RWPE1 (cell line): ENCODE results near the gene PHF20.
"Not testable (repeated sequence)": the region's sequence is repeated elsewhere in the genome, so short reads cannot be mapped to it uniquely, and the experiment has no call there.

Source experiments
- CTCF ChIA-PET: fragments of 350-600 bp; sonication (Branson Sonifier 250); formaldehyde crosslinking; extraction: SDS; loops from one replicate; lab custom pipeline; 2021; lab: Yijun Ruan, JAX
- POLR2A ChIA-PET: fragments of 400-600 bp; formaldehyde crosslinking; extraction: SDS; loops from one replicate; lab custom pipeline; 2020; ENCODE audit warnings: antibody characterized with exemption; ENCODE audit not compliant: low non-redundant PET; lab: Yijun Ruan, JAX
- DNase-seq: peaks from one replicate; pipeline ENCODE4 v3.0.0; 2012; ENCODE audit warnings: low spot score
- H3K27ac ChIP-seq: fragments of 450-650 bp; 2 replicates; pipeline ENCODE4 v1.5.1; 2017
- CTCF ChIP-seq: fragments of 450-650 bp; conservative IDR thresholded peaks from 2 replicates; pipeline ENCODE4 v1.5.1; 2017; ENCODE audit warnings: low read depth, mild to moderate bottlenecking

PHF20 gene

GRCh38 chr20:35854713-35855348, 83.0 kb downstream of the PHF20 start:
- CTCF ChIA-PET, result interaction anchor here (0.6 to 1.0 kb wide), 3 partner anchors 31 to 348 kb away, joined by 3 to 5 read pairs (median 3); partner anchors contain the start of gene SCAND1

GRCh38 chr20:35855641-35856040, 83.8 kb downstream of the PHF20 start:
- DNase-seq, POLR2A ChIA-PET, H3K27ac ChIP-seq: not testable (repeated sequence)
- CTCF ChIA-PET, result interaction anchor here (0.6 to 1.0 kb wide), 3 partner anchors 31 to 373 kb away, joined by 3 to 5 read pairs (median 3); partner anchors contain the start of gene SCAND1

More at GRCh38 chr20:35854713-35855348, 83.0 kb downstream of the PHF20 start:
- POLR2A ChIA-PET, result no interaction called here
- peak; percentile 67 for DNase-seq
- TF ChIP-seq CTCF, result no peak
- no peak overlapping the region for H3K27ac ChIP-seq

- H3K27ac ChIP-seq, result no peak overlapping the region
- no peak for DNase-seq
- POLR2A ChIA-PET, result interaction anchor here (0.6 to 1.0 kb wide), 2 partner anchors 85 to 1118 kb away, joined by 3 read pairs; partner anchors contain the start of gene PHF20
- no peak for TF ChIP-seq CTCF
- CTCF ChIA-PET, result interaction anchor here (0.5 to 0.6 kb wide), 2 partner anchors 22 to 106 kb away, joined by 3 read pairs; no protein-coding TSS in a partner anchor
Measured at GRCh38 chr20:35856866-35857265, 85.1 kb downstream of the PHF20 start.

- DNase-seq, result no peak
- ChIA-PET CTCF (interaction anchor here (0.5 to 0.7 kb wide), 2 partner anchors 563 to 693 kb away, joined by 3 read pairs; no protein-coding TSS in a partner anchor), POLR2A (interaction anchor here (1.4 kb wide), 1 partner anchor 124 kb away, joined by 3 read pairs; no protein-coding TSS in a partner anchor)
- TF ChIP-seq CTCF, result no peak
- H3K27ac ChIP-seq, result peak overlapping the region; percentile 63
Measured at GRCh38 chr20:35866418-35867202, 94.8 kb downstream of the PHF20 start.

- ChIA-PET CTCF (interaction anchor here (0.5 kb wide), 1 partner anchor 381 kb away, joined by 3 read pairs; no protein-coding TSS in a partner anchor), POLR2A (interaction anchor here (0.8 kb wide), 1 partner anchor 128 kb away, joined by 3 read pairs; no protein-coding TSS in a partner anchor)
- TF ChIP-seq CTCF, result no peak
- peak overlapping the region; percentile 78 for H3K27ac ChIP-seq
- DNase-seq, result peak; percentile 59
Measured at GRCh38 chr20:35870541-35871258, 98.9 kb downstream of the PHF20 start.

- TF ChIP-seq CTCF, result no peak
- peak overlapping the region; percentile 78; the same call in 1 of the 2 replicates for H3K27ac ChIP-seq
- ChIA-PET CTCF (interaction anchor here (0.5 kb wide), 1 partner anchor 382 kb away, joined by 3 read pairs; no protein-coding TSS in a partner anchor), POLR2A (interaction anchor here (0.6 to 0.8 kb wide), 2 partner anchors 129 to 1329 kb away, joined by 3 read pairs; no protein-coding TSS in a partner anchor)
- peak; percentile 81 for DNase-seq
Measured at GRCh38 chr20:35871259-35871771, 99.5 kb downstream of the PHF20 start.
